Small intestine (tissue), 7 donors: ENCODE measurements around the gene NFIX. TPM values are rescaled to one million over a fixed set of nuclear protein-coding genes. Genes with fewer than 3 reads are reported as not detected.

Source experiments
- DNase-seq, 2 donors: peaks; one replicate each; pipeline versions ENCODE4 v3.0.0 to v3.0.0-alpha.2; 2013
- FAIRE-seq: peaks from 2 replicates; lab custom pipeline; 2012; peaks lifted over from hg19 to GRCh38; lab: Jason Lieb, UNC
- H3K27ac ChIP-seq, 3 donors: one replicate each; pipeline ENCODE4 v1.5.1; 2013; ENCODE audit warnings: low read length in 2 of 3, mild to moderate bottlenecking in 2 of 3, control low read depth in 1 of 3, inconsistent platforms in 1 of 3, low read depth in 1 of 3, moderate library complexity in 1 of 3
- H3K27me3 ChIP-seq, 3 donors: one replicate each; pipeline ENCODE4 v1.6.1; 2013; ENCODE audit warnings: low read length in 3 of 3, inconsistent platforms in 1 of 3; ENCODE audit not compliant: control insufficient read depth in 3 of 3, insufficient read depth in 3 of 3
- H3K36me3 ChIP-seq, 3 donors: one replicate each; pipeline ENCODE4 v1.6.1; 2013; ENCODE audit warnings: low read length in 3 of 3, inconsistent platforms in 1 of 3, low read depth in 1 of 3, mild to moderate bottlenecking in 1 of 3, moderate library complexity in 1 of 3; ENCODE audit not compliant: control insufficient read depth in 3 of 3, insufficient read depth in 2 of 3
- H3K4me1 ChIP-seq, 3 donors: one replicate each; pipeline ENCODE4 v1.6.1; 2013; ENCODE audit warnings: low read length in 2 of 3, inconsistent platforms in 1 of 3, low read depth in 1 of 3, mild to moderate bottlenecking in 1 of 3, moderate library complexity in 1 of 3; ENCODE audit not compliant: control insufficient read depth in 3 of 3, insufficient read depth in 2 of 3
- H3K4me3 ChIP-seq, 3 donors: one replicate each; pipeline ENCODE4 v1.5.1; 2013; ENCODE audit warnings: low read length in 3 of 3, control low read depth in 1 of 3, inconsistent platforms in 1 of 3, low read depth in 1 of 3, mild to moderate bottlenecking in 1 of 3, moderate library complexity in 1 of 3
- H3K9me3 ChIP-seq, 2 donors: one replicate each; pipeline ENCODE4 v1.6.1; 2013; ENCODE audit warnings: low read depth in 1 of 2, low read length in 1 of 2; ENCODE audit not compliant: control insufficient read depth in 2 of 2, insufficient read depth in 1 of 2
- WGBS, 3 donors: extraction: QIAGEN DNeasy Blood & Tissue Kit; methylation state at CpG; one replicate each; pipeline ENCODE4 v1.1.7; 2013; 5-methylcytosine and 5-hydroxymethylcytosine counted together
- polyA plus RNA-seq, 4 donors: library from polyadenylated mRNA; stranded (reverse) in 3 of 4; unstranded in 1 of 4; fragments of 200-250 nt in 3 of 4; fragments of 120-200 nt in 1 of 4; gene quantifications; one replicate each; pipeline versions ENCODE4 v1.2.1 to v1.2.3, GENCODE V29; 2013
- donor health status: healthy with polysubstance abuse.
- donor health status: control.
- donor health status: control.
- donor health status: Bipolar disorder and iron deficiency.
- donor health status: healthy.

The NFIX gene
- polyA plus RNA-seq, 4 donors, result 2.9 to 31.4 (median 10.0) TPM

- DNase-seq, result no peak
- Histone ChIP-seq H3K4me1 (no peaks in the 10 kb centered on the region), H3K27ac (no peak overlapping the region), H3K9me3 (no peaks in the 10 kb centered on the region), H3K27me3 (no peaks in the 10 kb centered on the region), H3K36me3 (peaks cover 19 to 57% (median 22%) of the 10 kb centered on the region in 3 donors), H3K4me3 (no peak overlapping the region)
- WGBS, 3 donors, result 75 to 87% (median 78%) methylated on average over 9 to 10 of the region's 10 CpGs
- no peak for FAIRE-seq
Measured at GRCh38 chr19:13138916-13139198, 143.6 kb downstream of the NFIX start.

- 81 to 87% (median 86%) methylated on average over 9 to 11 of the region's 11 CpGs for WGBS, 3 donors
Measured at GRCh38 chr19:13139633-13140311, 144.5 kb downstream of the NFIX start.

GRCh38 chr19:13146763-13147563 lies 151.7 kb downstream of the NFIX start:
- Histone ChIP-seq H3K4me1 (peaks cover 0 to 3% (median 2%) of the 10 kb centered on the region in 3 donors), H3K27me3 (no peaks in the 10 kb centered on the region), H3K36me3 (peaks cover 3 to 28% (median 4%) of the 10 kb centered on the region in 3 donors), H3K9me3 (no peaks in the 10 kb centered on the region), H3K4me3 (no peak overlapping the region), H3K27ac (no peak overlapping the region)
- WGBS, 3 donors, result 50 to 68% (median 58%) methylated on average over 15 to 16 of the region's 16 CpGs
- DNase-seq, result peak in 1 of 2 donors; percentile 69
- no peak for FAIRE-seq

More at GRCh38 chr19:13139633-13140311, 144.5 kb downstream of the NFIX start:
- H3K4me1 ChIP-seq, result no peaks in the 10 kb centered on the region
- DNase-seq (no peak), FAIRE-seq (no peak)
- H3K27me3 ChIP-seq, result no peaks in the 10 kb centered on the region
- H3K9me3 ChIP-seq, result no peaks in the 10 kb centered on the region
- no peak overlapping the region for H3K27ac ChIP-seq
- H3K36me3 ChIP-seq, result peaks cover 22 to 66% (median 25%) of the 10 kb centered on the region in 3 donors
- no peak overlapping the region for H3K4me3 ChIP-seq

Other genes with a start within 250 kb of the NFIX start
- gene BEST2, start 243.7 kb upstream of the NFIX start, polyA plus RNA-seq, result 1 to 10 TPM in 1 of 4 donors, under 1 TPM in 2, not detected in 1; 0.10 to 3.4 (median 0.16) TPM
- gene HOOK2, start 219.9 kb upstream of the NFIX start, polyA plus RNA-seq, result 100 to 1,000 TPM in 3 of 4 donors, 10 to 100 TPM in 1; 61.8 to 206 (median 167) TPM
- 100 to 1,000 TPM in 2 of 4 donors, 10 to 100 TPM in 2; 44.7 to 234 (median 135) TPM for gene JUNB, start 204.0 kb upstream of the NFIX start, polyA plus RNA-seq
- gene PRDX2, start 193.7 kb upstream of the NFIX start, polyA plus RNA-seq, result 100 to 1,000 TPM; 285 to 523 (median 416) TPM
- gene THSD8, start 193.4 kb upstream of the NFIX start, polyA plus RNA-seq, result 1 to 10 TPM in 3 of 4 donors, not detected in 1; 2.9 to 4.0 (median 3.1) TPM
- 10 to 100 TPM in 2 of 4 donors, 1 to 10 TPM in 2; 3.1 to 22.3 (median 12.8) TPM for gene RNASEH2A, start 188.9 kb upstream of the NFIX start, polyA plus RNA-seq
- 1 to 10 TPM in 1 of 4 donors, under 1 TPM in 2, not detected in 1; 0.64 to 1.7 (median 0.67) TPM for gene RTBDN, start 160.9 kb upstream of the NFIX start, polyA plus RNA-seq
- 1 to 10 TPM in 2 of 4 donors, under 1 TPM in 2; 0.54 to 3.3 (median 0.95) TPM for gene MAST1, start 157.0 kb upstream of the NFIX start, polyA plus RNA-seq
- 10 to 100 TPM in 2 of 4 donors, 1 to 10 TPM in 2; 6.5 to 43.1 (median 9.3) TPM for gene DNASE2, start 114.0 kb upstream of the NFIX start, polyA plus RNA-seq
- gene KLF1, start 108.3 kb upstream of the NFIX start, polyA plus RNA-seq, result under 1 TPM in 2 of 4 donors, not detected in 2; 0.09 to 0.13 TPM
- 10 to 100 TPM; 24.8 to 38.9 (median 28.3) TPM for gene GCDH, start 104.3 kb upstream of the NFIX start, polyA plus RNA-seq
- gene SYCE2, start 76.2 kb upstream of the NFIX start, polyA plus RNA-seq, result 1 to 10 TPM in 1 of 4 donors, under 1 TPM in 1, not detected in 2; 0.18 to 1.2 TPM
- 10 to 100 TPM; 32.4 to 74.4 (median 48.9) TPM for gene FARSA, start 61.8 kb upstream of the NFIX start, polyA plus RNA-seq
- 100 to 1,000 TPM; 117 to 803 (median 435) TPM for gene CALR, start 56.9 kb upstream of the NFIX start, polyA plus RNA-seq
- 100 to 1,000 TPM in 1 of 4 donors, 10 to 100 TPM in 3; 93.0 to 114 (median 98.4) TPM for gene RAD23A, start 49.6 kb upstream of the NFIX start, polyA plus RNA-seq
- gene GADD45GIP1, start 38.3 kb upstream of the NFIX start, polyA plus RNA-seq, result 10 to 100 TPM; 27.0 to 42.2 (median 36.1) TPM
- gene DAND5, start 25.9 kb upstream of the NFIX start, polyA plus RNA-seq, result under 1 TPM in 2 of 4 donors, not detected in 2; 0.12 to 0.16 TPM
- 1 to 10 TPM in 3 of 4 donors, under 1 TPM in 1; 0.67 to 8.9 (median 2.8) TPM for gene LYL1, start 107.4 kb downstream of the NFIX start, polyA plus RNA-seq
- gene TRMT1, start 121.3 kb downstream of the NFIX start, polyA plus RNA-seq, result 10 to 100 TPM; 18.6 to 37.5 (median 28.3) TPM
- 10 to 100 TPM in 3 of 4 donors, 1 to 10 TPM in 1; 7.6 to 51.6 (median 17.9) TPM for gene NACC1, start 122.8 kb downstream of the NFIX start, polyA plus RNA-seq
- gene STX10, start 154.9 kb downstream of the NFIX start, polyA plus RNA-seq, result 100 to 1,000 TPM in 3 of 4 donors, 10 to 100 TPM in 1; 46.3 to 162 (median 138) TPM
- 100 to 1,000 TPM in 2 of 4 donors, 10 to 100 TPM in 2; 67.5 to 217 (median 106) TPM for gene IER2, start 154.9 kb downstream of the NFIX start, polyA plus RNA-seq